Adrenal gland (tissue), 12 donors: Measurements from ENCODE around the gene BCOR. TPM values are rescaled to one million over a fixed set of nuclear protein-coding genes. Genes with fewer than 3 reads are reported as not detected.

Experiments used
- DNase-seq, 7 donors: peaks; one replicate each; pipeline ENCODE4 v3.0.0-alpha.2; 2019 to 2020
- H3K27ac ChIP-seq, 5 donors: fragments of 200-600 bp; sonication (generic) in 4 of 5; 1 replicate in 3 of 5; 2 replicates in 2 of 5; pipeline versions ENCODE4 v1.5.1 to v1.8.0; 2016 to 2020; ENCODE audit warnings: mild to moderate bottlenecking in 1 of 5
- H3K27me3 ChIP-seq: fragments of 200-600 bp; 2 replicates; pipeline ENCODE4 v1.8.0; 2021
- H3K36me3 ChIP-seq, 2 donors: fragments of 200-600 bp; replicated peaks in 1 of 2; 1 replicate in 1 of 2; 2 replicates in 1 of 2; pipeline versions ENCODE4 v1.5.1 to v1.8.0; 2018 to 2022
- H3K4me1 ChIP-seq, 2 donors: fragments of 200-600 bp; replicated peaks in 1 of 2; 1 replicate in 1 of 2; 2 replicates in 1 of 2; pipeline versions ENCODE4 v1.5.1 to v1.8.0; 2018 to 2021
- H3K4me3 ChIP-seq, 4 donors: fragments of 200-600 bp; sonication (generic) in 3 of 4; one replicate each; pipeline ENCODE4 v1.5.1; 2016 to 2018
- H3K9me3 ChIP-seq, 3 donors: fragments of 200-600 bp; sonication (generic) in 1 of 3; replicated peaks in 1 of 3; 1 replicate in 2 of 3; 2 replicates in 1 of 3; pipeline versions ENCODE4 v1.5.1 to v1.8.0; 2016 to 2021
- POLR2A ChIP-seq, 2 donors: fragments of 450-650 bp; IDR thresholded peaks; one replicate each; pipeline ENCODE4 v1.6.1; 2017; ENCODE audit warnings: antibody characterized with exemption in 2 of 2, mild to moderate bottlenecking in 2 of 2, moderate library complexity in 1 of 2
- WGBS, 4 donors: extraction: QIAGEN DNeasy Blood & Tissue Kit in 2 of 4; methylation state at CpG; one replicate each; pipeline versions ENCODE4 v1.1.5 to v1.1.7; 2013 to 2017; 5-methylcytosine and 5-hydroxymethylcytosine counted together
- intact Hi-C, 2 donors: fragments of 100-400 bp; cut with DNase I; formaldehyde crosslinking; loops; one replicate each; pipeline versions ENCODE4 v1.14.1 to v1.15.0; 2022 to 2023
- polyA plus RNA-seq, 3 donors: library from polyadenylated mRNA; stranded (reverse); fragments of 200-250 nt in 2 of 3; fragments of 350-450 nt in 1 of 3; fragmentation: Illumina TruSeq in 1 of 3; extraction: RNeasy Lipid Tissue Mini Kit (QIAGEN cat#74804) in 1 of 3; gene quantifications; one replicate each; pipeline ENCODE4 v1.2.3, GENCODE V29; 2013 to 2014
- total RNA-seq, 9 donors: library from RNA; depleted of rRNA in 4 of 9; stranded (reverse); fragments of >200 nt in 4 of 9; fragments of 120-200 nt in 1 of 9; fragmentation: NEBNext Ultra II Directional in 1 of 9; extraction: Animal tissue kit (Norgen Biotek cat#: 25700) in 1 of 9; gene quantifications; one replicate each; pipeline versions ENCODE4 v1.1.0 to v1.2.4, GENCODE V29; 2013 to 2023
- TF ChIP-seq, protein P1 (sequence below), 6 experiments: fragments of 450-650 bp in 4 of 6; fragments of 200-600 bp in 2 of 6; sonication (generic) in 1 of 6; IDR thresholded peaks; 1 replicate in 5 of 6; 2 replicates in 1 of 6; pipeline versions ENCODE4 v1.5.1 to v1.8.0; 2016 to 2021; ENCODE audit warnings: antibody characterized with exemption in 6 of 6, mild to moderate bottlenecking in 2 of 6, moderate library complexity in 1 of 6
- donor health status: healthy with polysubstance abuse.
- donor health status: Bipolar disorder and iron deficiency.
- donor health status: DM: yes; HTN: yes; CAD: no.
- donor health status: DM: no; HTN: no; CAD: no.
- donor health status: DM: no; HTN: no; CAD: no.
- donor health status: DM: yes; HTN: yes; CAD: no.

BCOR gene
- total and polyA plus RNA-seq, 12 donors, result 13.7 to 42.9 (median 29.0) TPM

DNA sequence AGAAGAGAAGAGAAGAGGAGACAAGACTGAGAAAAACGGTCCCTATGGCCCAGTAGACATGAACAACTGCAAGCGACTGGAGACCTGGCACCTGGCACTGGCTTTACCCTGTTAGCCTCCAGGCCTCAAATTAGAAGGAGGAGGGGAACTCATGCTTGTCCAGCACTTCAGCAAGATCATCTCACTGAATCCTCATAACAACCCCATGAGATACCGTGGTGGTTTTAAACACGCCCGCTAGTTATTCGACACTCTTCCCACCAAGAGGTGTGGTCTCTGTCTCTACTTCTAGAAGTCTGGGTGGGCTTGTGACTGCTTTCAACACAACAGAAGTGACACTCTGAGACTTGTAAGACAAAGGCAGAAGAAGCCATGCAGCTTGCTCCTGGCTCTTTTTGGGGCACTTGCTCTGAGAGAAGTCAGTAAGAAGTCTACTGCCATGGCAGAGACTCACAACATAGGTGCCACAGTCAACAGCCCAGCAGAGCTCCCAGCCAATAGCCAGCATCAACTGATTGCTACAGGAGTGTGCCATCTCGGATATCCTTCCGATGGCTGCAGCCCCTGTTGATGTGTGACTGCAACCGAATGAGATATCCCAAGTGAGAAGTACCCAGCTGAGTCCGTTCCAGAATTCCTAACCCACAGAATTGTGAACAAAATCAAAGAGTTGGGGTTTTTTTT, 34.0 kb upstream of the BCOR start:
- Histone ChIP-seq H3K27me3 (no peaks in the 10 kb centered on the region), H3K36me3 (no peaks in the 10 kb centered on the region), H3K4me1 (peaks cover 0 to 10% of the 10 kb centered on the region in 2 donors), H3K9me3 (no peaks in the 10 kb centered on the region), H3K27ac (peak overlapping the region in 3 of 5 donors; percentile 69 to 90 (median 81)), H3K4me3 (no peak overlapping the region)
- TF ChIP-seq, protein P1, sequence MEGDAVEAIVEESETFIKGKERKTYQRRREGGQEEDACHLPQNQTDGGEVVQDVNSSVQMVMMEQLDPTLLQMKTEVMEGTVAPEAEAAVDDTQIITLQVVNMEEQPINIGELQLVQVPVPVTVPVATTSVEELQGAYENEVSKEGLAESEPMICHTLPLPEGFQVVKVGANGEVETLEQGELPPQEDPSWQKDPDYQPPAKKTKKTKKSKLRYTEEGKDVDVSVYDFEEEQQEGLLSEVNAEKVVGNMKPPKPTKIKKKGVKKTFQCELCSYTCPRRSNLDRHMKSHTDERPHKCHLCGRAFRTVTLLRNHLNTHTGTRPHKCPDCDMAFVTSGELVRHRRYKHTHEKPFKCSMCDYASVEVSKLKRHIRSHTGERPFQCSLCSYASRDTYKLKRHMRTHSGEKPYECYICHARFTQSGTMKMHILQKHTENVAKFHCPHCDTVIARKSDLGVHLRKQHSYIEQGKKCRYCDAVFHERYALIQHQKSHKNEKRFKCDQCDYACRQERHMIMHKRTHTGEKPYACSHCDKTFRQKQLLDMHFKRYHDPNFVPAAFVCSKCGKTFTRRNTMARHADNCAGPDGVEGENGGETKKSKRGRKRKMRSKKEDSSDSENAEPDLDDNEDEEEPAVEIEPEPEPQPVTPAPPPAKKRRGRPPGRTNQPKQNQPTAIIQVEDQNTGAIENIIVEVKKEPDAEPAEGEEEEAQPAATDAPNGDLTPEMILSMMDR (IDR thresholded peaks at IDR 0.05), result no peak
- no peak for TF ChIP-seq POLR2A (IDR thresholded peaks at IDR 0.05)
- DNase-seq, result no peak
- intact Hi-C loops, result no loop called here
- WGBS, 4 donors, result 86 to 100% (median 90%) methylated on average over 7 to 10 of the region's 10 CpGs

DNA sequence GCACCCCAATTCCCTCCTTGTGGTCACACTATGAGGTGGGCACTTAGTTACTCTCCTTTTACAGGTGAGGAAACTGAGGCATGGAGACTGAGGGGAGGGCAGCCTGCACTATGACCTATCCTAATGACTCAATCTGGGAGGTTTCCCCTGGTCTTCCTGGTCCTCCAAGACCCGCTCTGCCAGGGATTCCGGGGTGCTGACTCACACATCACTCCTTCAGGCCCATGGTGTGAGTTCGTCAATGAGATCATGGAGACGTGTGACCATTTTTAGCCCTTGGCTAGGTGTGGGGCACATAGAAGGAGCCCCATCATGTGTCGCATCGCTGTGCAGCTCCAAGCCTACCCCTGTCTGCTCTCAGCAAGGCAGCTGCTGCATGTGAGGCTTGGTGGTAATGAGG, 32.4 kb upstream of the BCOR start:
- no peak for DNase-seq
- Histone ChIP-seq H3K9me3 (no peaks in the 10 kb centered on the region), H3K4me3 (no peak overlapping the region), H3K27me3 (no peaks in the 10 kb centered on the region), H3K4me1 (peaks cover 0 to 10% of the 10 kb centered on the region in 2 donors), H3K36me3 (no peaks in the 10 kb centered on the region), H3K27ac (no peak overlapping the region)
- intact Hi-C loops, result no loop called here
- 82 to 88% (median 83%) methylated on average over 2 to 6 of the region's 6 CpGs for WGBS, 4 donors
- TF ChIP-seq, protein P1 (IDR thresholded peaks at IDR 0.05), result no peak
- TF ChIP-seq POLR2A (IDR thresholded peaks at IDR 0.05), result no peak

DNA sequence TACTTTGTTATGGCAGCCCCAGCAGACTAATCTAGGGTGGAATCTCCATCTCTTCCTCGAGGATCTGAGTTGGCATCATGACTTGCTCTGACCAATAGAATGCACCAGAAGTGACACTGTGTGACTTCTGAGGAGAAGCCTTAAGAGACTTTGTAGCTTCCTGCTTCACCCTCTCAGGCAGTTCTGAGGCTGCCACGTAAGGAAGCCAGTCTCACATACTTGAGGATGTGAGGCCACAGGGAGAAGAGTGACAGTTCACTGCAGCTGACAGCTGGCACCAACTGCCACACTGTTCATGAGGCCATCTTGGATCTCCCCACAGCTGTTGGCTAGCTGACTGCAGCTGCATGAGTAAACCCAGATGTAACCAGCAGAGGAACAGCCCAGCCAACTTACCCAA, 29.3 kb upstream of the BCOR start:
- intact Hi-C loops, result no loop called here
- no peaks in the 10 kb centered on the region for H3K4me1 ChIP-seq
- H3K9me3 ChIP-seq, result no peaks in the 10 kb centered on the region
- TF ChIP-seq, protein P1 (IDR thresholded peaks at IDR 0.05), result no peak
- TF ChIP-seq POLR2A (IDR thresholded peaks at IDR 0.05), result no peak
- no peaks in the 10 kb centered on the region for H3K36me3 ChIP-seq
- H3K27me3 ChIP-seq, result no peaks in the 10 kb centered on the region
- WGBS, 4 donors, result 56 to 78% (median 76%) methylated on average over 2 of the region's 2 CpGs; no CpG with 5 or more reads in 1 of the 4 donors
- H3K27ac ChIP-seq, result no peak overlapping the region
- DNase-seq, result no peak
- no peak overlapping the region for H3K4me3 ChIP-seq

DNA sequence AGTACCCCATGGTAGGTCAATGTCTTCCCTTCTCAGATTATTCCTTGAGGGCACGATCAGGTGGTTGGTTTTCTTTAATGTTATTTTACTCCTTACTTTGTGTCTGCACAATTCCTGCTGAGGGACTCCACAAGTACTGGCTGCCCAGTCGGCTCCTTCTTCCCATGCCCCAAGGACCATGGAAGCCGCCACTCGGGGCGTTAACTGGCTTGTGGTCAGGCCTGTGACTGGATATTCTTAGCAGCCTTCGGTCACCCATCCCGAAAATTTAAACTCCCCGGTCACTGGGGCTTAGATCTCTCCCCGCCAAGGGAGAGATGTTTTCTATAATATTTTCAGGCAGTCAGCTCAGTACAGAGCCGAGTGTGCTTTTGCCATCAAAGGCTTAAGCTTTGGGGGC, 24.7 kb upstream of the BCOR start:
- no peaks in the 10 kb centered on the region for H3K27me3 ChIP-seq
- TF ChIP-seq POLR2A (IDR thresholded peaks at IDR 0.05), result no peak
- TF ChIP-seq, protein P1 (IDR thresholded peaks at IDR 0.05), result no peak
- no peaks in the 10 kb centered on the region for H3K4me1 ChIP-seq
- no peak for DNase-seq
- H3K9me3 ChIP-seq, result no peaks in the 10 kb centered on the region
- intact Hi-C loops, result no loop called here
- H3K4me3 ChIP-seq, result no peak overlapping the region
- 92 to 100% (median 94%) methylated on average over 6 to 10 of the region's 10 CpGs for WGBS, 4 donors
- no peak overlapping the region for H3K27ac ChIP-seq
- H3K36me3 ChIP-seq, result no peaks in the 10 kb centered on the region
